Tibial nerve (tissue), 4 donors: ENCODE results near the gene RAB40C.

Source experiments
- EP300 ChIP-seq, 2 donors: sonication (generic); formaldehyde crosslinking; IDR thresholded peaks; one replicate each; pipeline ENCODE4 v1.6.1; 2017; ENCODE audit warnings: antibody characterized with exemption in 2 of 2, mild to moderate bottlenecking in 1 of 2
- POLR2A ChIP-seq, 2 donors: fragments of 450-650 bp; IDR thresholded peaks; one replicate each; pipeline ENCODE4 v1.6.1; 2017; ENCODE audit warnings: antibody characterized with exemption in 2 of 2, mild to moderate bottlenecking in 2 of 2, moderate library complexity in 2 of 2
- TF ChIP-seq, protein P1 (sequence below), 5 experiments: fragments of 200-600 bp in 3 of 5; fragments of 450-650 bp in 2 of 5; sonication (generic) in 3 of 5; IDR thresholded peaks; one replicate each; pipeline ENCODE4 v1.5.1; 2016 to 2019; ENCODE audit warnings: antibody characterized with exemption in 5 of 5, mild to moderate bottlenecking in 3 of 5, moderate library complexity in 2 of 5

DNA sequence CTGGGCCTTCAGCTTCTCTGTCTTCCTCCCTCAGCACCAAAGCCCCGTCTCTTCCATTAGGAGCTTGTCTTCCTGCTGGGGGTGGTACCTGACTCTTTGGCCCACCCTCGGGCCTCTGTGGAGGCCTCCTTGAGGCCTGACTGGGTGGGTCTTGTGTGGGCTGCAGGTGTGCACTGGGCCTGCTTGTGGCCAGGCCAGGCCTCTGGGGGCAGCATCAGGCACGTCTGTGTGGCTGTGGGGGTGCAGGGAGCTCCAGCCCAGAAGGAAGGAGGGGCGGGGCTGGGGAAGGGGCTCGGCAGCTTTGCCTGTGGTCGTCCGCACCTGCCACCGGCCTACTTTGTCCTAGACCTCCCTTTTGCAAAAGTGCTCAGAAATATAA is 13.1 kb upstream of the RAB40C start:
- TF ChIP-seq POLR2A (IDR thresholded peaks at IDR 0.05): no peak
- no peak for TF ChIP-seq EP300 (IDR thresholded peaks at IDR 0.05)
- TF ChIP-seq, protein P1, sequence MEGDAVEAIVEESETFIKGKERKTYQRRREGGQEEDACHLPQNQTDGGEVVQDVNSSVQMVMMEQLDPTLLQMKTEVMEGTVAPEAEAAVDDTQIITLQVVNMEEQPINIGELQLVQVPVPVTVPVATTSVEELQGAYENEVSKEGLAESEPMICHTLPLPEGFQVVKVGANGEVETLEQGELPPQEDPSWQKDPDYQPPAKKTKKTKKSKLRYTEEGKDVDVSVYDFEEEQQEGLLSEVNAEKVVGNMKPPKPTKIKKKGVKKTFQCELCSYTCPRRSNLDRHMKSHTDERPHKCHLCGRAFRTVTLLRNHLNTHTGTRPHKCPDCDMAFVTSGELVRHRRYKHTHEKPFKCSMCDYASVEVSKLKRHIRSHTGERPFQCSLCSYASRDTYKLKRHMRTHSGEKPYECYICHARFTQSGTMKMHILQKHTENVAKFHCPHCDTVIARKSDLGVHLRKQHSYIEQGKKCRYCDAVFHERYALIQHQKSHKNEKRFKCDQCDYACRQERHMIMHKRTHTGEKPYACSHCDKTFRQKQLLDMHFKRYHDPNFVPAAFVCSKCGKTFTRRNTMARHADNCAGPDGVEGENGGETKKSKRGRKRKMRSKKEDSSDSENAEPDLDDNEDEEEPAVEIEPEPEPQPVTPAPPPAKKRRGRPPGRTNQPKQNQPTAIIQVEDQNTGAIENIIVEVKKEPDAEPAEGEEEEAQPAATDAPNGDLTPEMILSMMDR (IDR thresholded peaks at IDR 0.05): no peak
